Panc1 (cell line): ENCODE data around the gene KRT27.

ENCODE experiments used
- CTCF ChIP-seq: fragments of 450-650 bp; IDR thresholded peaks from 2 replicates; pipeline ENCODE4 v1.5.1; 2017; ENCODE audit warnings: mild to moderate bottlenecking
- REST ChIP-seq, 2 experiments: IDR thresholded peaks; 2 replicates each; pipeline ENCODE4 v1.6.1; 2011 to 2012; ENCODE audit warnings: low read depth in 2 of 2, control low read depth in 1 of 2, low read length in 1 of 2, mild to moderate bottlenecking in 1 of 2, moderate library complexity in 1 of 2; ENCODE audit not compliant: insufficient read depth in 1 of 2

- TF ChIP-seq CTCF (no peak), REST (IDR thresholded peaks at IDR 0.05; ENCODE audit: insufficient read depth in 1 of 2, low read depth in 2 of 2, low read length in 1 of 2) (no peak)
Observed at GRCh38 chr17:40818343-40818732, 36.0 kb upstream of the KRT27 start.
